Stimulated activated memory B cell treated with anti-CD40 and anti-IgM and Interleukin-4, amounts not matched to agents 10 μg/mL and 1 μg/mL and 100 μg/mL, for 72 hours (primary cell): ENCODE measurements around the gene UBL4A.

ENCODE experiments used
- ATAC-seq: fragments of 150-1000 bp; cut with Tn5 transposase; 2 replicates; pipeline ENCODE4 v1.10.0; 2021
- H3K27ac Mint-ChIP-seq: one replicate; pipeline ENCODE4 v1.8.0; 2022; ENCODE audit warnings: mild to moderate bottlenecking, mixed read lengths
- H3K27me3 Mint-ChIP-seq: one replicate; pipeline ENCODE4 v1.8.0; 2022; ENCODE audit warnings: mixed read lengths
- H3K36me3 Mint-ChIP-seq: one replicate; pipeline ENCODE4 v1.8.0; 2022; ENCODE audit warnings: mixed read lengths
- H3K4me1 Mint-ChIP-seq: one replicate; pipeline ENCODE4 v1.8.0; 2022; ENCODE audit warnings: mixed read lengths
- H3K4me3 Mint-ChIP-seq: one replicate; pipeline ENCODE4 v1.8.0; 2022; ENCODE audit warnings: mild to moderate bottlenecking, moderate library complexity, mixed read lengths
- H3K9me3 Mint-ChIP-seq: one replicate; pipeline ENCODE4 v1.8.0; 2022; ENCODE audit warnings: mixed read lengths

UBL4A gene

GRCh38 chrX:154445776-154446175, 40.6 kb downstream of the UBL4A start:
- Mint-ChIP-seq H3K9me3 (no peaks in the 10 kb centered on the region), H3K4me3 (peak overlapping the region; percentile 47), H3K4me1 (peaks cover 26% of the 10 kb centered on the region), H3K27ac (no peak overlapping the region), H3K27me3 (no peaks in the 10 kb centered on the region), H3K36me3 (peaks cover 23% of the 10 kb centered on the region)
- ATAC-seq, result no peak

DNA sequence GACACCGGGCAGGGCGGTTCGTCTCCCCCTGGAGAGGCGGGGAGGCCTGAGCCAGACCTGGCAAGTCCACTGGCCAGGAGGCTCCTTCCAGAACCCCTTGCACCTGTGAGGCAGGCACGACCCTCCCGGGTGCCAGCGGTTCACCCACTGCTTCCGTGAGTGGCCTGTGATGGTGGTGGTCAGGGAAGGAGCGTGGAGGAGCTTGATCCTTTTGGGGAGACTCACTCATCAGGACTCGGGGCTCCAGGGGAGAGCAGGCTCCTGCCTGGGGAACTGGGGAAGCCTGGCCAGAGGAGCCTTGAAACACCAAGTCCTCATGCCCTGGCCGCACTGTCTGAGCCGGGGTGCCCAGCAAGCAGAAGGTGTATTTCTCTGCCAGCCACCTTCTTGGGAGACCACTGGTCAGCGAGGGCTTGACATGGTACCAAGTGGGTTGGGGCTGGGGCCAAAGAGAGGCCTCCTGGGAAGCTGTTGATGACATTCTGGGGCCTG, 41.6 kb downstream of the UBL4A start:
- H3K27ac Mint-ChIP-seq, result no peak overlapping the region
- no peaks in the 10 kb centered on the region for H3K27me3 Mint-ChIP-seq
- H3K4me3 Mint-ChIP-seq, result peak overlapping the region; percentile 43
- peaks cover 20% of the 10 kb centered on the region for H3K36me3 Mint-ChIP-seq
- peaks cover 33% of the 10 kb centered on the region for H3K4me1 Mint-ChIP-seq
- no peak for ATAC-seq
- H3K9me3 Mint-ChIP-seq, result no peaks in the 10 kb centered on the region

DNA sequence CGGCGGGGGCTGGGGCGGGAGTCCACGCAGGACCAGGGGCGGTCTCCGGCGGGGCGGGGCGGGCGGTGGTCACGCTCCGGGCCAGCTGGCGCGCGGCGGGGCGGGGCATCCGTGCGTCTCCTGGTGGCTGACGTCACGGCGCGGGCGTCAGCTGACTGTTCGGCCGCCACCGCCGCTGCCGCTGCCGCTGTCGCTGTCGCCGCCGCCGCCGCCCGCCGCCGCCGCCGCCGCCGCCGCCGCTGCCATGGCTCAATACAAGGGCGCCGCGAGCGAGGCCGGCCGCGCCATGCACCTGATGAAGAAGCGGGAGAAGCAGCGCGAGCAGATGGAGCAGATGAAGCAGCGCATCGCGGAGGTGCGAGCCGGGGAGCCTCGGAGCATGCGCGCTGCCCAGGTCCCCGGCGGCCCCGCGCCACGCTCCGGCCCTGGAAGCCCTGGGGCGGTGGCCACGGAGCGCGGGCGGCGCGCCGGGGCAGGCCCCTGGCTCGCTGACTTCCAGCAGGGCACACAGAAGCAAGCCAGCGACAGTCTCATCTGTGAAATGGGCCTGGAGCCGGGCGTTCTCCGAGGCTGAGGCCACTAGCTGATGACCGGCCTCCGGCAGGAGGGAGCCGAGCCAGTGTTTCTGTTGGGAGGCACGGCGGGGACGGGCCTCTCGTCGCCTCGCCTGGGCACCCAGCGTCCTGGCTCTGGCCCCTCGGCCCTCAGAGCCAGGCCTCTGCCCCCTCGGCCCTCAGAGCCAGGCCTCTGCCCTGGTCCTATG, 42.2 kb downstream of the UBL4A start, which contains the start of gene FAM50A:
Gene FAM50A (plus strand): TSS at position 150 of the 763 bp plus-strand sequence. CDS start 95 bp downstream, at position 245.
- no peaks in the 10 kb centered on the region for H3K27me3 Mint-ChIP-seq
- no peaks in the 10 kb centered on the region for H3K9me3 Mint-ChIP-seq
- H3K4me1 Mint-ChIP-seq, result peaks cover 33% of the 10 kb centered on the region
- peak; percentile 93 for ATAC-seq
- H3K4me3 Mint-ChIP-seq, result peak within 1 kb of the TSS; percentile 79
- H3K36me3 Mint-ChIP-seq, result peaks cover 17% of the 10 kb centered on the region
- peak within 1 kb of the TSS; percentile 91 for H3K27ac Mint-ChIP-seq

- peak; percentile 42 for ATAC-seq
- Mint-ChIP-seq H3K9me3 (no peaks in the 10 kb centered on the region), H3K27me3 (no peaks in the 10 kb centered on the region), H3K36me3 (peaks cover 17% of the 10 kb centered on the region), H3K27ac (peak overlapping the region; percentile 91), H3K4me1 (peaks cover 37% of the 10 kb centered on the region), H3K4me3 (peak overlapping the region; percentile 79)
Measured at GRCh38 chrX:154443479-154443910, 42.9 kb downstream of the UBL4A start.

DNA sequence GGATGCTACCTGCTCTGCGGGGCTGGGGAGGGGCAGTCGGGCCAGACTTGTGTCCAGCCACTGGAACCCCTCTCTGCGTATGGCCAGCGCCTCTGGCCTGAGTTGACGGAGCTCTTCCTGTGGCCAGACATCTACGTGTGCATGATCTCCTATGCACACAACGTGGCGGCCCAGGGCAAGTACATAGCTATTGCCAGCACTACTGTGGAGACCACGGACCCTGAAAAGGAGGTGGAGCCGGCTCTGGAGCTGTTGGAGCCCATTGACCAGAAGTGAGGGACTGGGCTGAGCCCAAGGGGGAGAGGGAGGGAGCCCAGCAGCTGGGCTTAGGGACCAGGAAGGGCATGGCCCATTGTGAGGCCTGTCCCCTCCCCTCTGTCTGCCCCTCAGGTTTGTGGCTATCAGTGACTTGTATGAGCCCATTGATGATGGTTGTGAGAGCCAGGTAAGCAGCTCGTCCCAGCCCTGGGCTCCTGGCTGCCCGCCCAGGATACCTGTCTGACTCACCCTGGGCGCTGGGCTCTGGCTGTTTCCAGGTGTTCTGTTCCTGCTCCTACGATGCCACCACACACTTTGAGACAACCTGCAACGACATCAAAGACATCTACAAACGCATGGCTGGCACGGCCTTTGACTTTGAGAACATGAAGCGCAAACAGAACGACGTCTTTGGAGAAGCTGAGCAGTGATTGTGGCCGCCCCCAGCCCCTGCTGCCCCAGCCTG, 44.3 kb downstream of the UBL4A start:
- peak overlapping the region; percentile 91 for H3K27ac Mint-ChIP-seq
- H3K9me3 Mint-ChIP-seq, result no peaks in the 10 kb centered on the region
- H3K36me3 Mint-ChIP-seq, result peaks cover 12% of the 10 kb centered on the region
- no peak for ATAC-seq
- H3K4me3 Mint-ChIP-seq, result no peak overlapping the region
- no peaks in the 10 kb centered on the region for H3K27me3 Mint-ChIP-seq
- H3K4me1 Mint-ChIP-seq, result peaks cover 45% of the 10 kb centered on the region

- no peak for ATAC-seq
- H3K27ac Mint-ChIP-seq, result no peak overlapping the region
- no peak overlapping the region for H3K4me3 Mint-ChIP-seq
- peaks cover 7% of the 10 kb centered on the region for H3K36me3 Mint-ChIP-seq
- peaks cover 39% of the 10 kb centered on the region for H3K4me1 Mint-ChIP-seq
- no peaks in the 10 kb centered on the region for H3K9me3 Mint-ChIP-seq
- no peaks in the 10 kb centered on the region for H3K27me3 Mint-ChIP-seq
Measured at GRCh38 chrX:154441564-154441963, 44.9 kb downstream of the UBL4A start.

GRCh38 chrX:154440623-154441357, 45.6 kb downstream of the UBL4A start:
- no peaks in the 10 kb centered on the region for H3K27me3 Mint-ChIP-seq
- H3K4me3 Mint-ChIP-seq, result no peak overlapping the region
- ATAC-seq, result no peak
- H3K36me3 Mint-ChIP-seq, result peaks cover 6% of the 10 kb centered on the region
- H3K9me3 Mint-ChIP-seq, result no peaks in the 10 kb centered on the region
- no peak overlapping the region for H3K27ac Mint-ChIP-seq
- peaks cover 39% of the 10 kb centered on the region for H3K4me1 Mint-ChIP-seq

- Mint-ChIP-seq H3K9me3 (no peaks in the 10 kb centered on the region), H3K36me3 (peaks cover 14% of the 10 kb centered on the region), H3K4me3 (no peak overlapping the region), H3K27me3 (no peaks in the 10 kb centered on the region), H3K27ac (no peak overlapping the region), H3K4me1 (peaks cover 42% of the 10 kb centered on the region)
- no peak for ATAC-seq
Measured at GRCh38 chrX:154439841-154440240, 46.6 kb downstream of the UBL4A start.

DNA sequence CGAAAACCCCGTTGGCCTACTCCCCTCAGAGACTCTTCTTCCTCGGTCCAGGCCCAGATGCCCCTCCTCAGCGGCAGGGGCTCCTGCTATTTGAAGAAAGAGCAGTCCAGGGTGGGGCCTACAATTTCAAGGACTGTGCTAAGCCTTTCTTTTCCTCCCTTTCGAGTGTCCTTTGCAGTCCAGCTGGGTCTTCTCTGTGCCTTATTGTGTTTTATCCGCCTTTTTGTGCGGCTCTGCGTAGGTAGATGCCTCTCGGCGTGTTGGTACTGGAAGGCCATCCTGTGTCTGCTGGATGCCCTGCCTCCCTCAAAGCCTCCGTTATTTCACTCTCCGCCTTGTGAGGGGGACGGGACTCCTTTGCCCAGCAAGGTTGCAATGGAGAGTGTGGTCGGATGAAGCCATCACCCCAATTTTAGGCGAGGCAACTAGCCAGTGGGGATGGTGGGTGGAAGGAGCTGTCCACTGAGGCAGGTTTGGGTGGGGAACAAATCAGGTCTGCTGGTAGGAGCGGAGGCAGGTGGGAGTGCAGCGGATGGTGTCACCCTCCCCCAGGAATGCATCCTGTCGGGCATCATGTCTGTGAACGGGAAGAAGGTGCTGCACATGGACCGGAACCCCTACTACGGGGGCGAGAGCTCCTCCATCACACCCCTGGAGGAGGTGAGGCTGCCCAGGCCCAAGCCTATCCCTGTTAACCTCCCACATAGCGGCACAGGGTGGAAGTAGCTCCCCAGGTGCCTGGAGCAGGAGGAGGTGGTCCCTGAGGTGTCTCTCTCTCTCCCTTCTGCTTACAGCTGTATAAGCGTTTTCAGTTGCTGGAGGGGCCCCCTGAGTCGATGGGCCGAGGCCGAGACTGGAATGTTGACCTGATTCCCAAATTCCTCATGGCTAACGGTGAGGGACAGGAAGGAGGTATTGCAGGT, 48.2 kb downstream of the UBL4A start:
- peak overlapping the region; percentile 92 for H3K4me3 Mint-ChIP-seq
- H3K27me3 Mint-ChIP-seq, result no peaks in the 10 kb centered on the region
- peaks cover 36% of the 10 kb centered on the region for H3K4me1 Mint-ChIP-seq
- H3K36me3 Mint-ChIP-seq, result peaks cover 19% of the 10 kb centered on the region
- no peak for ATAC-seq
- no peaks in the 10 kb centered on the region for H3K9me3 Mint-ChIP-seq
- H3K27ac Mint-ChIP-seq, result peak overlapping the region; percentile 78

- Mint-ChIP-seq H3K4me3 (peak within 1 kb of the TSS; percentile 92), H3K9me3 (no peaks in the 10 kb centered on the region), H3K27me3 (no peaks in the 10 kb centered on the region), H3K27ac (peak within 1 kb of the TSS; percentile 80), H3K4me1 (peaks cover 32% of the 10 kb centered on the region), H3K36me3 (peaks cover 19% of the 10 kb centered on the region)
- peak; percentile 72 for ATAC-seq
Measured at GRCh38 chrX:154436983-154437752, 49.2 kb downstream of the UBL4A start, which contains the start of gene GDI1. Gene GDI1, plus strand, starts transcription at chrX:154437154. Its CDS starts 101 bp downstream, at chrX:154437255.

GRCh38 chrX:154436374-154436982, 49.9 kb downstream of the UBL4A start:
- no peaks in the 10 kb centered on the region for H3K27me3 Mint-ChIP-seq
- H3K4me1 Mint-ChIP-seq, result peaks cover 35% of the 10 kb centered on the region
- H3K27ac Mint-ChIP-seq, result peak overlapping the region; percentile 80
- no peaks in the 10 kb centered on the region for H3K9me3 Mint-ChIP-seq
- peaks cover 22% of the 10 kb centered on the region for H3K36me3 Mint-ChIP-seq
- peak overlapping the region; percentile 80 for H3K4me3 Mint-ChIP-seq
- peak; percentile 79 for ATAC-seq

GRCh38 chrX:154435171-154435733, 51.2 kb downstream of the UBL4A start:
- no peak for ATAC-seq
- peaks cover 39% of the 10 kb centered on the region for H3K4me1 Mint-ChIP-seq
- peak overlapping the region; percentile 80 for H3K27ac Mint-ChIP-seq
- no peaks in the 10 kb centered on the region for H3K27me3 Mint-ChIP-seq
- H3K4me3 Mint-ChIP-seq, result no peak overlapping the region
- peaks cover 24% of the 10 kb centered on the region for H3K36me3 Mint-ChIP-seq
- H3K9me3 Mint-ChIP-seq, result no peaks in the 10 kb centered on the region
